C4-2B (cell line): Measurements from ENCODE around the gene CHMP2A.
"Not testable (repeated sequence)": the region's sequence is repeated elsewhere in the genome, so short reads cannot be mapped to it uniquely, and the experiment has no call there.

Experiments
- H3K27ac ChIP-seq: fragments of 450-650 bp; 2 replicates; pipeline ENCODE4 v1.5.1; 2017
- CTCF ChIP-seq: fragments of 450-650 bp; conservative IDR thresholded peaks from 2 replicates; pipeline ENCODE4 v1.5.1; 2017; ENCODE audit warnings: mild to moderate bottlenecking
- ZFX ChIP-seq: fragments of 450-650 bp; IDR thresholded peaks from 2 replicates; pipeline ENCODE4 v1.6.1; 2017

The CHMP2A gene

DNA sequence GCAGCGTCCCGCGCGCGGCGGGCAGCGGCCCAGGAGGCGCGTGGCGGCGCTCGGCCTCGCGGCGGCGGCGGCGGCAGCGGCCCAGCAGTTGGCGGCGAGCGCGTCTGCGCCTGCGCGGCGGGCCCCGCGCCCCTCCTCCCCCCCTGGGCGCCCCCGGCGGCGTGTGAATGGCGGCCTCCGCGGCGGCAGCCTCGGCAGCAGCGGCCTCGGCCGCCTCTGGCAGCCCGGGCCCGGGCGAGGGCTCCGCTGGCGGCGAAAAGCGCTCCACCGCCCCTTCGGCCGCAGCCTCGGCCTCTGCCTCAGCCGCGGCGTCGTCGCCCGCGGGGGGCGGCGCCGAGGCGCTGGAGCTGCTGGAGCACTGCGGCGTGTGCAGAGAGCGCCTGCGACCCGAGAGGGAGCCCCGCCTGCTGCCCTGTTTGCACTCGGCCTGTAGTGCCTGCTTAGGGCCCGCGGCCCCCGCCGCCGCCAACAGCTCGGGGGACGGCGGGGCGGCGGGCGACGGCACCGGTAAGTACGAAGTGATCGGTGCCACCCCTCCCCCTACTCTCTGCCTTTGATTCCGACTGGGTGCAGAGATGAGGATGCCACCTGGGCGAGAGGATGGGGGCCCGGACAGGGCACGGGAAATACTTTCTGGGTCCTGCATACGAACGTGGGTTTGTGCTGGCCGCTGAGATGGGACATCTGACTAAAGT is 10.2 kb downstream of the CHMP2A start:
- TF ChIP-seq CTCF (no peak), ZFX (peak; percentile 93)
- H3K27ac ChIP-seq: peak overlapping the region; percentile 92

GRCh38 chr19:58543826-58544590 is 10.9 kb downstream of the CHMP2A start, which contains the start of gene TRIM28:
Gene TRIM28 (plus strand): TSS chr19:58544064. CDS start chr19:58544758, 694 bp downstream.
- TF ChIP-seq CTCF: no peak
- TF ChIP-seq ZFX: no peak
- H3K27ac ChIP-seq: peak within 1 kb of the TSS; percentile 92

DNA sequence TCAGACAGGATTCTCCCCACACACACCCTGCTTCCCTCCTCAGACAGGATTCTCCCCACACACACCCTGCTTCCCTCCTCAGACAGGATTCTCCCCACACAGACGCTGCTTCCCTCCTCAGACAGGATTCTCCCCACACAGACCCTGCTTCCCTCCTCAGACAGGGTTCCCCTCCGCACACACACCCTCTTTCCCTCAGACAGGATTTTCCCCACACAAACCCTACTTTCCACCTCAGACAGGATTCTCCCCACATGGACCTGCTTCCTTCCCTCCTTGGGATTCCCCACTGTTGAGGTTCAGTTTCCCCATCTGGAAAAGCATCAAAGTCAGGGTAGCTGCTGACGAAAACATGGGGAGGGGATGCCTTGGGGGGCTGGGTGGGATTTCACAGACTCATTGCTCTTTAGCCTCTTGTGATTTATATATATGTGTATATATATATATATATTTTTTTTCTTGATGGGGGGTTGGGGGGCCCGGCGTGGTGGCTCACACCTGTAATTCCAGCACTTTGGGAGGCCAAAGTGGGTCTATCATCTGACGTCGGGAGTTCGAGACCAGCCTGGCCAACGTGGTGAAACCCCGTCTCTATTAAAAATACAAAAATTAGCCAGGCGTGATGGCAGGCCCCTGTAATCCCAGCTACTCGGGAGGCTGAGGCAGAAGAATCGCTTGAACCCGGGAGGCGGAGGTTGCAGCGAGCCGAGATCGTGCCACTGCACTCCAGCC is 12.1 kb downstream of the CHMP2A start:
- H3K27ac ChIP-seq: peak overlapping the region; percentile 92

DNA sequence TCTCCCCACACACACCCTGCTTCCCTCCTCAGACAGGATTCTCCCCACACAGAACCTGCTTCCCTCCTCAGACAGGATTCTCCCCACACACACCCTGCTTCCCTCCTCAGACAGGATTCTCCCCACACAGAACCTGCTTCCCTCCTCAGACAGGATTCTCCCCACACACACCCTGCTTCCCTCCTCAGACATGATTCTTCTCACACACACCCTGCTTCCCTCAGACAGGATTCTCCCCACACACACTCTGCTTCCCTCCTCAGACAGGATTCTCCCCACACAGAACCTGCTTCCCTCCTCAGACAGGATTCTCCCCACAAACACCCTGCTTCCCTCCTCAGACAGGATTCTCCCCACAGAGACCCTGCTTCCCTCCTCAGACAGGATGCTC is 15.7 kb downstream of the CHMP2A start:
- not testable (repeated sequence) for H3K27ac ChIP-seq

- TF ChIP-seq CTCF (no peak), ZFX (no peak)
Measured at GRCh38 chr19:58538257-58539168, 16.4 kb downstream of the CHMP2A start.

GRCh38 chr19:58536852-58537798 is 17.8 kb downstream of the CHMP2A start:
- H3K27ac ChIP-seq: no peak overlapping the region
- TF ChIP-seq ZFX: no peak
- TF ChIP-seq CTCF: no peak

More at GRCh38 chr19:58538257-58539168, 16.4 kb downstream of the CHMP2A start:
- H3K27ac ChIP-seq: no peak overlapping the region

GRCh38 chr19:58535857-58536256 is 19.0 kb downstream of the CHMP2A start:
- TF ChIP-seq ZFX (no peak), CTCF (no peak)
- no peak overlapping the region for H3K27ac ChIP-seq
